Measurements from ENCODE around the gene INSM2.

INSM2 gene

GRCh38 chr14:35551081-35551480 is 17.1 kb downstream of the INSM2 start:
- no peak for DNase-seq

- DNase-seq = no peak
Measured at GRCh38 chr14:35553808-35554207, 19.8 kb downstream of the INSM2 start.

- DNase-seq = peak; percentile 95
Measured at GRCh38 chr14:35556548-35556947, 22.6 kb downstream of the INSM2 start.

- DNase-seq = no peak
Measured at GRCh38 chr14:35557221-35557747, 23.3 kb downstream of the INSM2 start.

- peak; percentile 86 for DNase-seq
Measured at GRCh38 chr14:35558680-35559079, 24.7 kb downstream of the INSM2 start.

- no peak for DNase-seq
Measured at GRCh38 chr14:35565871-35566464, 32.0 kb downstream of the INSM2 start.

- DNase-seq = no peak
Measured at GRCh38 chr14:35571598-35571997, 37.6 kb downstream of the INSM2 start.

GRCh38 chr14:35573911-35574310 is 39.9 kb downstream of the INSM2 start:
- DNase-seq = no peak

- DNase-seq = no peak
Measured at GRCh38 chr14:35576260-35576659, 42.3 kb downstream of the INSM2 start.

GRCh38 chr14:35576856-35577255 is 42.9 kb downstream of the INSM2 start:
- DNase-seq = peak; percentile 95

- no peak for DNase-seq
Measured at GRCh38 chr14:35578135-35578534, 44.2 kb downstream of the INSM2 start.

- no peak for DNase-seq
Measured at GRCh38 chr14:35578639-35579038, 44.7 kb downstream of the INSM2 start.

Data from NCI-H524 treated with DMSO at 0.1 percent for 48 hours (cell line).